ENCODE data around the gene MAD1L1.

MAD1L1 gene

DNA sequence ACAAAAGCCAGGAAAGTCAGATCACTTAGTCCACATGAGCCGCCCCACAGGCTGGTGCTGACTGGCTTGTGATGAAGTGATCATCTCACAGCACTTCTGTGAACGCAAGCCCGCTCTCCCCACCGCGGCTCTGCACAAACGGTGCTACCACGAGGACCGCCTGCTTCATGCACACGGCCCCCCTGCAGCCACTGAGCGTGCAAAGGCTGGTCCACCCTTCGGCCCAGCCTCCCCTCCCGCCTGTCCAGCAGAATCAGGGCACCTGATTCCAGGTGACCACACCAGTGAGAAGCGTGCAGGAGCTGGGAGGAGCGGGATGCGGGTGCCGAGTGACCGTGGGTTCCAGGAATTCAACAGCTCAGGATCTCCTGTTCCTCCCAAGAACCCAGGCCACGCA, 32.2 kb downstream of the MAD1L1 start:
- no peak for DNase-seq (ENCODE audit: low spot score)

- DNase-seq (ENCODE audit: low spot score) = no peak
Measured at GRCh38 chr7:2199956-2200583, 32.7 kb downstream of the MAD1L1 start.

DNA sequence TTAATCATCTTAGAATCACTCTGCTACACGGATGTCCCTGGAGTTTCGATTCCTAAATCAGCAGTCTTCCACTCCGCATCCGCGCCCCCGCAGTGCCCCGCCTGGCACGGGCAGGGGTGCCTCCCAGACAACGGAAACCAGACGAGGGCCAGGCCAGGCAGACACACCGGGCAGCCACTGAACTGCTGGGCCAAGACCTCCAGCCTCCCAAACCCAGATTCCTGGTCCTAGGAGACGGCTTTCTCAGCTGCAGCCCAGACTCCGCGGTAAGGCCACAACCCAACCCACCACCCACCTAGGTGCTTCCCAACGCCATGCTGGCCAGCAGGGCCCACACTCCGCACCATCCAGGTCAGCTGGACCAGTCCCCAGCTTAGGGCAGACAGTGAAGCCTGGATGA, 33.2 kb downstream of the MAD1L1 start:
- DNase-seq (ENCODE audit: low spot score) = no peak

DNA sequence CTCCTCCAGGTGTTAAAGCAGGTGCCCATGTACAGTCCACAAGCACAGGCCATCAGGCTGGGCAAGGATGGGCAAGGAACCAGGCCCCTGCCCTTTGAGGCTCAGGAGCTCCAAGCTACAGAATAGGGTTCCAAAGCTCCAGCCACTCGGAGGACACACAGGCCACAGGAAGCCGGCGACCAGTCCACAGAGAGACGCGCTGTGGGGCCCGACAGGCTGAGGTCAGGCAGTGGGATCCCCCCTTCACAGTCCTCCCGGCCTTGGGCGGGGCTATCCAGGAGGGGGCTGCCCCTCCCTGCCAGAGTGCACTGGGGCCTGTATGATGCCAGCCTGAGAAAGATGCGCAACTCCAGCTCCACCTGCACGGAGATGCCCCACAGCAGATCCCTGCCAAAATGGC, 34.0 kb downstream of the MAD1L1 start:
- no peak for DNase-seq (ENCODE audit: low spot score)

DNA sequence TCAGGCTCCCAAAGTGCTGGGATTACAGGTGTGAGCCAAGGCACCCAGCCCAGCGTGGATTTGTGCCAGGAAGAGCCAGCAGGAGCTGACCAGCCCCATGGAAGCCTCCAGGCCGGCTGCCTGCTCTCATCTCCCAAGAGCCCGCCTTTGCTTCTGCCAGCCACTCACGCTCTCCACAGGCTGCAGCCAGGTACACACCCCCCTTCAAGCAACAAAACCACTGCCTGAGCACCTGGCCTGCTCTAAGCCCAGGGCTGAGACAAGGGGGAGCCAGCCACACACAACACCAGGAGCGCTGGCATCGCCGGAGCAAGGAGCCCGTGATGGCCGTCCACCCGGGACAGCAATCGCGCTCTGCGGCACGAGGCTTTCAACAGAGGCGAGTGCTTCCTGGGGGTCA, 34.5 kb downstream of the MAD1L1 start:
- no peak for DNase-seq (ENCODE audit: low spot score)

DNA sequence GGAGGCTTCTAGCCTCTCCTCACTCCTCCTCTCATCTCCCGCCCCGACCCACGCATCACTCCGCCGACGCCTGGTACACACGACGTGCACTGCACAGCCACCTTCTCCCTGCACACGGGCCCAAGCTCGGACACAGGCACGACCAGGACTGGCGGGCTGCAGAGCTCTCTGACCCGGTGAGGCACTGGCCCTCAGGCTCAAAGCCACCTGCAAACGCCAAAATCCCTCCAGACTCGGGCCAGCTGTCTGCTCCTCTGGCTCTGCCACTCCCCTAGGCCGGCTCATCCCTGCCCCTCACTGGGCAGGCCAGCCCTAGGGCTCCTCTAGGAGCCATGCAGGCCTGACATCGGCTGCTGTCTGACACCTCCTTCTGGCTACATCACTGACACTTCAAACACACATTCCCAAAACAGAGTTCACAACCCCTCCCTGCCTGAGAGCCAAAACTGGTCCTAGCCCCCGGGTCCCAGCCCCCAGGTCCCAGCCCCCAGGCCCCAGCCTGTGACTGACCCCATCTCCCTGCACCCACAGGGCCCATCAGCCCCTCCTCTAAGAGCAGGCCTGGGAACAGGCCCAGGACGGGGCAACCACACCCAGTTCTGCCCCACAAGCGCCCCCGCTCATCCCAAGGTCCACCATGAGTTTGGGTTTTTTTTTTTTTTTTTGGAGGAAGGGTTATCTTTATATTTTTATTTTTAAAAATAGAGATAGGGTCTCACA, 35.1 kb downstream of the MAD1L1 start:
- no peak for DNase-seq (ENCODE audit: low spot score)

- DNase-seq (ENCODE audit: low spot score) = no peak
Measured at GRCh38 chr7:2196381-2197378, 36.1 kb downstream of the MAD1L1 start.

GRCh38 chr7:2195400-2196246, 37.1 kb downstream of the MAD1L1 start:
- DNase-seq (ENCODE audit: low spot score) = no peak

- DNase-seq (ENCODE audit: low spot score) = no peak
Measured at GRCh38 chr7:2193575-2194305, 39.0 kb downstream of the MAD1L1 start.

- DNase-seq (ENCODE audit: low spot score) = no peak
Measured at GRCh38 chr7:2192831-2193534, 39.8 kb downstream of the MAD1L1 start.

DNA sequence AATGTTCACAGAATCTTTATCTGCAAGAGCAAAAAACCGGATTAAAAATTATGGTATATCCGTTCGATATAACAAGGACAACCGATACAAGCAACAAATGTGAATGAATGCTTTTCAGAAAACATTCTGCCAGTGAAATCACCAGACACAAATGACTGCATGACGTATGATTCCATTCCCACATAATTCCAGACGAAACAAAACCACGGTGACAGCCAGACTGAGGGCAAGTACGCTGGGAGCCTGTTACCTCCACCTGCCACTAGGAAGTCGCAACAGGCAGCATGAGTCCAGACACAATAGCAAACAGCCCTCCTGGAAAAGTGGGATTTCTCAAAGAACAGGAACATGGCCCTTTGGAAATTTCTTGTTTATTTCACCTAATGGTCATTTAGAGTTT, 41.7 kb downstream of the MAD1L1 start:
- DNase-seq (ENCODE audit: low spot score) = no peak

- no peak for DNase-seq (ENCODE audit: low spot score)
Measured at GRCh38 chr7:2190531-2190930, 42.2 kb downstream of the MAD1L1 start.

DNA sequence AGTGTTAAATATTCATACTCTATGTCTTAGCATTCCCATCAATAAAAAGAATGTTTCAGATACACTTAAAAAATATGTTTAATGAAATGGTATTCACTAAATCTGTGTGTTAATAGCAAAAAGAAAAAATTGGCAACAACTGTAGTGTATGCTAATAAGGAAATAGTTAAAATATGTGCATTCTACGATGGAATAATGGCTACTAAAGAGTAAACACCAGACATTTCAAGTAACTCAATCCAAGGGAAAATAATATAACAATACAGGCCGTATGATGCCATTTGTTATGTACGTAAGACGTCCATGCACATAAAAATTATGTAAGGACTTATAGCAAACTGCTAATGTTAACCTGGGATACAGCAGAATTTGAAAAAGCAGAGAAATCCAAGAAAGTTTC, 46.6 kb downstream of the MAD1L1 start:
- no peak for DNase-seq (ENCODE audit: low spot score)

DNA sequence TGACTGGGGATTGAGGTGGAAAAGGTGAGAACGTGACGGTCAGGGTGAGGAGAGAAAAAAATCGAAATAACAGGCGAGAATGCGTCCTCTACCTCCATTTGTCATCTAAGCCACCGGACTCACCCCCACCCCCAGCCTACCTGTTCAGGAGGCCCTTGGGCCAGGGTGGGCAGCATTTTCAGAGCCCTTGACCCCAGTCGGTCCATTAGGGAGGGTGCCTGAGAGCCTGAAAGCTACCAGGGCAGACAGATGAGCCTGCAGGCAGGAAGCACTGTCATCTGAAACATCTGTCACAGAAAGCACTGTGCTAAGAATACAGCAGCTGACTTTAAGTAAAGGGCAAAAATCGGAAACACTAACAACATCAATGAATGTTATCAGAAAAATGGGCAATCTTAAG, 47.0 kb downstream of the MAD1L1 start:
- no peak for DNase-seq (ENCODE audit: low spot score)

DNA sequence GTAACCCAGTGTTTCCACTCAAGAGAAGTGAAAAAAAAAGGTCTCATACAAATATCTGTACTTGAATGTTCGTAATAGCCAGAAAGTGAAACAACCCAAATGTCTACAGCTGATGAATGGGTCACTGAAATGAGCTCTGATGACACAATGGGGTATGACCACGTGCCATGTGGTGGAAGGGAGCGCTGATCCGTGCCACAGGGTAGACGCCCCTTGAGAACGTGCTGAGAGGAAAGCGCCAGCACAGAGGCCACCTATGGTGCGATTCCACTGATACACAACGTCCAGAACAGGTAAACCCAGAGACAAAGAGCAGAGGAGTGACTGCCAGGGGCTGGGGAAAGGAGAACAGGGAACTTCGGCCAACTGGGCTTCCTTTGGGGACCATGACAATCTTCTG, 50.3 kb downstream of the MAD1L1 start:
- DNase-seq (ENCODE audit: low spot score) = no peak

DNA sequence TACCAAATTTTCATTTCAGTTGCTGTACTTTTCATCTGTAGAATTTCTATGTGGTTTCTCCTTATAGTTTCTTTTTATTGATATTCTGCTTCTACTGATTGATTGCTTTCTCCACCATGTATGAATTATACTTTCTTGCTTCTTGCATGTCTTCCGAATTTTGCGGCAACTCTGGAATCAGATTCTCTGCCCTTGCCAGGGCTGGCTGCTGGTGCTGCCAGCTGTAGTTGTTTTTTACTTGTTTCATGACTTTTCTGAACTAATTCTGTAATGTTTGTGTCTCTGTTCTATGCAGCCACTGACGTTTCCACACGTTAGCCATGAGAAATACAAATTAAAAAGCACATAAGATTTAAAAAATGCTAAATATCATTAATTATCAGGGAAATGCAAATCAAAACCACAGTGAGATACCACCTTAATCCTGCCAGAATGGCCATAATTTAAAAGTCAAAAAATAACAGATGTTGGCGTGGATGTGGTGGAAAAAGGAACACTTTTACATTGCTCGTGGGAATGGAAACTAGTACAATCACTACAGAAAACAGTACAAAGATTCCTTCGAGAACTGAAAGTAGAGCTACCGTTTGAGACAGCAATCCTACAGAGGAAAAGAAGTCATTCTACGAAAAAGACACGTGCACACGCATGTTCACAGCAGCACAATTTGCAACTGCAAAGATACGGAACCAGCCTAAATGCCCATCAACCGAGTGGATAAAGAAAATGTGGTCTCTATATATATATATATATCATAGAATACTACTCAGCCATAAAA, 51.5 kb downstream of the MAD1L1 start:
- DNase-seq (ENCODE audit: low spot score) = no peak

DNA sequence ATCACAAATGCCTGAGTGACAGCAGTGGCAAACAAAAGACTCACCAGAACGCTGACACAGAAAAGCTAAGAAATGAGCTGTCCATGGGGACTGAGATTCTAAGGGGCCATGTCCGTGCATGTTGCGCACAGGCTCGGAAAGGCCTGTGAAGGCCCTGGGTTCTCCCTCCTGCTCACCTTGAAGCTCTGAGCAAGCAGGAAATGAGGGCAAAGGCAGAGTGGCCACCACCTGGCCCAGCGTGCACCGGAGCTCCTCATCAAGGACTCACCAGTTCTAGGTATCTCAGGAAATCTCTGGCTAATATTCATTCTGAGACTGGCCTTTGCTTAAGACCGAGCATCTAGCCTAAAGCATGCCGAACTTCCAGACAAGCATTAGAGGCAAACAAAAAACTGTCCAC, 52.7 kb downstream of the MAD1L1 start:
- no peak for DNase-seq (ENCODE audit: low spot score)

GRCh38 chr7:2175514-2175913, 57.2 kb downstream of the MAD1L1 start:
- peak; percentile 96 for DNase-seq (ENCODE audit: low spot score)

DNA sequence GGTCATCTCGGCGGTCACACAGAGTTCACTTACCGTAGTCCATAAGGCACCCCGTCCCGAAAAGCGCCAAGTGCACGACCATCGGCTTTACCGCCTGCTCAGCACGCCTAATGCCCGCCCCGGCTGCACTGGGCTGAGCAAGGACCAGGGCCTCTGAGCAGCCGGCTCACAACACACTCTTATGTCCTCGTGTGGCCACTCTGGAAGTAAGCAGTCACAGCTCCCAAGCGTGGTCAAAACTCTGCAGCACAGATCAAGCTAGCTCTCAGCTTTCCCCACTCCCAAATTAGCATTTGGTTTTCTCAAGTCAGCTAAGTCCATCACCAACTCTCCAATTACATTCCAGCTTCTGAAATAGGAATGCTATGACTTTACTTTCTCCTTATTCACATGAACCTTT, 57.7 kb downstream of the MAD1L1 start:
- DNase-seq (ENCODE audit: low spot score) = peak; percentile 58
